Raji (cell line): ENCODE results near the gene KRTAP10-7.

Experiments
- POLR2A ChIP-seq: IDR thresholded peaks from 2 replicates; pipeline ENCODE4 v1.6.1; 2011; ENCODE audit warnings: low read depth, low read length, control low read depth; ENCODE audit not compliant: insufficient read depth

Gene KRTAP10-7

GRCh38 chr21:44614161-44614631 is 13.8 kb downstream of the KRTAP10-7 start:
- no peak for TF ChIP-seq POLR2A

- no peak for TF ChIP-seq POLR2A
Observed at GRCh38 chr21:44614961-44615391, 14.6 kb downstream of the KRTAP10-7 start.

- TF ChIP-seq POLR2A: no peak
Observed at GRCh38 chr21:44615466-44615865, 15.1 kb downstream of the KRTAP10-7 start.

- TF ChIP-seq POLR2A: no peak
Observed at GRCh38 chr21:44615911-44616590, 15.7 kb downstream of the KRTAP10-7 start.

- TF ChIP-seq POLR2A: no peak
Observed at GRCh38 chr21:44616591-44616926, 16.2 kb downstream of the KRTAP10-7 start.

GRCh38 chr21:44617071-44617501 is 16.7 kb downstream of the KRTAP10-7 start:
- no peak for TF ChIP-seq POLR2A

- TF ChIP-seq POLR2A: no peak
Observed at GRCh38 chr21:44618504-44618903, 18.1 kb downstream of the KRTAP10-7 start.

- no peak for TF ChIP-seq POLR2A
Observed at GRCh38 chr21:44618909-44619308, 18.5 kb downstream of the KRTAP10-7 start.

GRCh38 chr21:44619886-44620285 is 19.5 kb downstream of the KRTAP10-7 start:
- TF ChIP-seq POLR2A: no peak

- no peak for TF ChIP-seq POLR2A
Observed at GRCh38 chr21:44623575-44623974, 23.2 kb downstream of the KRTAP10-7 start.

GRCh38 chr21:44625756-44626155 is 25.4 kb downstream of the KRTAP10-7 start:
- TF ChIP-seq POLR2A: no peak

- no peak for TF ChIP-seq POLR2A
Observed at GRCh38 chr21:44626262-44626661, 25.9 kb downstream of the KRTAP10-7 start.

- TF ChIP-seq POLR2A: no peak
Observed at GRCh38 chr21:44626673-44627143, 26.3 kb downstream of the KRTAP10-7 start, which contains the start of gene KRTAP10-9. KRTAP10-9 (plus strand) TSS chr21:44627093; CDS start chr21:44627172, 79 bp downstream.

GRCh38 chr21:44628707-44629391 is 28.5 kb downstream of the KRTAP10-7 start:
- no peak for TF ChIP-seq POLR2A

GRCh38 chr21:44630440-44630839 is 30.0 kb downstream of the KRTAP10-7 start:
- no peak for TF ChIP-seq POLR2A

- TF ChIP-seq POLR2A: no peak
Observed at GRCh38 chr21:44632067-44632466, 31.7 kb downstream of the KRTAP10-7 start.
